Ishikawa (cell line): Measurements from ENCODE around the gene USH1C.

ENCODE experiments used
- CEBPB ChIP-seq: IDR thresholded peaks from 2 replicates; pipeline ENCODE4 v1.6.1; 2012
- EP300 ChIP-seq: IDR thresholded peaks from 2 replicates; pipeline ENCODE4 v1.6.1; 2012; ENCODE audit warnings: borderline replicate concordance
- MAX ChIP-seq: IDR thresholded peaks from 2 replicates; pipeline ENCODE4 v1.6.1; 2012
- NFIC ChIP-seq: IDR thresholded peaks from 2 replicates; pipeline ENCODE4 v1.6.1; 2012
- RAD21 ChIP-seq: IDR thresholded peaks from 2 replicates; pipeline ENCODE4 v1.6.1; 2012; ENCODE audit warnings: low read depth
- TAF1 ChIP-seq: IDR thresholded peaks from 2 replicates; pipeline ENCODE4 v1.6.1; 2012; ENCODE audit warnings: low read depth, mild to moderate bottlenecking
- TCF12 ChIP-seq: IDR thresholded peaks from 2 replicates; pipeline ENCODE4 v1.6.1; 2012; ENCODE audit warnings: low read depth
- TF ChIP-seq, protein P1 (sequence below): IDR thresholded peaks from 2 replicates; pipeline ENCODE4 v1.6.1; 2012

DNA sequence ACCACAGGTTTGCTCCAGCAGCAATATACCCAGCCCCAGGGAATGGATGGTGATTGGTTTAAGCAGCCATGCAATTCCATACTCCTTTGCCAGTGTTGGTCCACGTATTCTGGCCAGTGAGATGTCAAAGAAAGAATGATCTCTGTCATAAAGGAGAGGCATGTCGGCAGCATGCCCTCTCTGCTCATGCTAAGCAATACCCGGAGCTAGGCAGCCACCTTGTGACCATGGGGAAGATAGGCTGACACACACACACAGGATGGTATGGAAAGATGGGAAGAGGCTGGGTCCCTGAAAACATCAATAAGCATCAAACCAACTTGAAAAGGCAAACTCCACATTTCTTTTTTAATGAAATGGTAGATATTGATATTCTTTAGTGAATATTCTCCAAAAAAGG is 72.7 kb downstream of the USH1C start:
- TF ChIP-seq TAF1: no peak
- TF ChIP-seq EP300: no peak
- peak; percentile 28; the same call in 1 of the 2 replicates for TF ChIP-seq RAD21
- no peak for TF ChIP-seq CEBPB
- TF ChIP-seq MAX: no peak
- no peak for TF ChIP-seq TCF12
- TF ChIP-seq, protein P1, sequence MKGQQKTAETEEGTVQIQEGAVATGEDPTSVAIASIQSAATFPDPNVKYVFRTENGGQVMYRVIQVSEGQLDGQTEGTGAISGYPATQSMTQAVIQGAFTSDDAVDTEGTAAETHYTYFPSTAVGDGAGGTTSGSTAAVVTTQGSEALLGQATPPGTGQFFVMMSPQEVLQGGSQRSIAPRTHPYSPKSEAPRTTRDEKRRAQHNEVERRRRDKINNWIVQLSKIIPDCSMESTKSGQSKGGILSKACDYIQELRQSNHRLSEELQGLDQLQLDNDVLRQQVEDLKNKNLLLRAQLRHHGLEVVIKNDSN: no peak
- TF ChIP-seq NFIC: no peak
